Stimulated activated CD8-positive, alpha-beta memory T cell treated with anti-CD3 and anti-CD28 coated beads, Interleukin-15, amount 100 ng/mL, for 48 hours (primary cell): ENCODE results near the gene DHX9.

Source experiments
- DNase-seq, 2 donors: peaks; one replicate each; pipeline ENCODE4 v3.0.0-alpha.2; 2020; ENCODE audit warnings: low read depth in 2 of 2

Gene DHX9

GRCh38 chr1:182841368-182841988 is 2.3 kb downstream of the DHX9 start:
- DNase-seq = no peak

GRCh38 chr1:182842265-182842664 is 3.1 kb downstream of the DHX9 start:
- no peak for DNase-seq

- no peak for DNase-seq
Measured at GRCh38 chr1:182845379-182845778, 6.2 kb downstream of the DHX9 start.

GRCh38 chr1:182845894-182846293 is 6.7 kb downstream of the DHX9 start:
- no peak for DNase-seq

GRCh38 chr1:182847105-182847504 is 8.0 kb downstream of the DHX9 start:
- no peak for DNase-seq

- DNase-seq = no peak
Measured at GRCh38 chr1:182848736-182849135, 9.6 kb downstream of the DHX9 start.

- DNase-seq = no peak
Measured at GRCh38 chr1:182850319-182850718, 11.2 kb downstream of the DHX9 start.

GRCh38 chr1:182851825-182852224 is 12.7 kb downstream of the DHX9 start:
- no peak for DNase-seq

GRCh38 chr1:182855911-182856310 is 16.8 kb downstream of the DHX9 start:
- DNase-seq = no peak

- no peak for DNase-seq
Measured at GRCh38 chr1:182857212-182857611, 18.1 kb downstream of the DHX9 start.

GRCh38 chr1:182860658-182861057 is 21.5 kb downstream of the DHX9 start:
- DNase-seq = no peak

GRCh38 chr1:182861994-182862393 is 22.8 kb downstream of the DHX9 start:
- no peak for DNase-seq

- DNase-seq = no peak
Measured at GRCh38 chr1:182862827-182863226, 23.7 kb downstream of the DHX9 start.

GRCh38 chr1:182863940-182864339 is 24.8 kb downstream of the DHX9 start:
- no peak for DNase-seq

GRCh38 chr1:182867861-182868260 is 28.7 kb downstream of the DHX9 start:
- no peak for DNase-seq

GRCh38 chr1:182869241-182869666 is 30.1 kb downstream of the DHX9 start:
- DNase-seq = no peak

GRCh38 chr1:182872881-182873280 is 33.7 kb downstream of the DHX9 start:
- DNase-seq = no peak

- no peak for DNase-seq
Measured at GRCh38 chr1:182875889-182876288, 36.7 kb downstream of the DHX9 start.

GRCh38 chr1:182877331-182877730 is 38.2 kb downstream of the DHX9 start:
- DNase-seq = no peak

GRCh38 chr1:182877842-182878241 is 38.7 kb downstream of the DHX9 start:
- DNase-seq = no peak

GRCh38 chr1:182884872-182885271 is 45.7 kb downstream of the DHX9 start:
- no peak for DNase-seq

GRCh38 chr1:182885591-182885990 is 46.4 kb downstream of the DHX9 start:
- no peak for DNase-seq

GRCh38 chr1:182886985-182887384 is 47.8 kb downstream of the DHX9 start:
- no peak for DNase-seq
